ENCODE measurements around the gene MYORG.

The MYORG gene

GRCh38 chr9:34405719-34406118 lies 29.0 kb upstream of the MYORG start:
- Histone ChIP-seq H3K4me1 (ENCODE audit: low read length) (no peaks in the 10 kb centered on the region), H3K4me3 (ENCODE audit: low read length) (no peak overlapping the region), H3K9me3 (ENCODE audit: insufficient read depth, low read length) (no peaks in the 10 kb centered on the region), H2AFZ (ENCODE audit: low read depth, low read length) (no peak overlapping the region), H3K27me3 (ENCODE audit: low read depth, low read length) (no peaks in the 10 kb centered on the region), H3K9ac (ENCODE audit: low read length) (no peak overlapping the region), H3K79me2 (ENCODE audit: low read length) (no peaks in the 10 kb centered on the region), H3K36me3 (replicated peaks; ENCODE audit: low read depth, low read length) (no peaks in the 10 kb centered on the region), H4K20me1 (ENCODE audit: insufficient read depth, low read length) (no peaks in the 10 kb centered on the region), H3K27ac (ENCODE audit: low read length) (no peak overlapping the region), H3K4me2 (ENCODE audit: low read length) (no peak overlapping the region)
- TF ChIP-seq CTCF (IDR thresholded peaks at IDR 0.05; ENCODE audit: low read depth, low read length) (no peak), EZH2phosphoT487 (IDR thresholded peaks at IDR 0.05; ENCODE audit: low read depth) (no peak)

GRCh38 chr9:34403554-34404380 lies 27.1 kb upstream of the MYORG start:
- Histone ChIP-seq H3K4me3 (ENCODE audit: low read length) (no peak overlapping the region), H3K79me2 (ENCODE audit: low read length) (no peaks in the 10 kb centered on the region), H3K9ac (ENCODE audit: low read length) (no peak overlapping the region), H3K36me3 (replicated peaks; ENCODE audit: low read depth, low read length) (no peaks in the 10 kb centered on the region), H4K20me1 (ENCODE audit: insufficient read depth, low read length) (no peaks in the 10 kb centered on the region), H3K9me3 (ENCODE audit: insufficient read depth, low read length) (no peaks in the 10 kb centered on the region), H2AFZ (ENCODE audit: low read depth, low read length) (no peak overlapping the region), H3K4me1 (ENCODE audit: low read length) (no peaks in the 10 kb centered on the region), H3K4me2 (ENCODE audit: low read length) (no peak overlapping the region), H3K27ac (ENCODE audit: low read length) (no peak overlapping the region), H3K27me3 (ENCODE audit: low read depth, low read length) (no peaks in the 10 kb centered on the region)
- TF ChIP-seq CTCF (IDR thresholded peaks at IDR 0.05; ENCODE audit: low read depth, low read length), result peak; percentile 95
- no peak for TF ChIP-seq EZH2phosphoT487 (IDR thresholded peaks at IDR 0.05; ENCODE audit: low read depth)

DNA sequence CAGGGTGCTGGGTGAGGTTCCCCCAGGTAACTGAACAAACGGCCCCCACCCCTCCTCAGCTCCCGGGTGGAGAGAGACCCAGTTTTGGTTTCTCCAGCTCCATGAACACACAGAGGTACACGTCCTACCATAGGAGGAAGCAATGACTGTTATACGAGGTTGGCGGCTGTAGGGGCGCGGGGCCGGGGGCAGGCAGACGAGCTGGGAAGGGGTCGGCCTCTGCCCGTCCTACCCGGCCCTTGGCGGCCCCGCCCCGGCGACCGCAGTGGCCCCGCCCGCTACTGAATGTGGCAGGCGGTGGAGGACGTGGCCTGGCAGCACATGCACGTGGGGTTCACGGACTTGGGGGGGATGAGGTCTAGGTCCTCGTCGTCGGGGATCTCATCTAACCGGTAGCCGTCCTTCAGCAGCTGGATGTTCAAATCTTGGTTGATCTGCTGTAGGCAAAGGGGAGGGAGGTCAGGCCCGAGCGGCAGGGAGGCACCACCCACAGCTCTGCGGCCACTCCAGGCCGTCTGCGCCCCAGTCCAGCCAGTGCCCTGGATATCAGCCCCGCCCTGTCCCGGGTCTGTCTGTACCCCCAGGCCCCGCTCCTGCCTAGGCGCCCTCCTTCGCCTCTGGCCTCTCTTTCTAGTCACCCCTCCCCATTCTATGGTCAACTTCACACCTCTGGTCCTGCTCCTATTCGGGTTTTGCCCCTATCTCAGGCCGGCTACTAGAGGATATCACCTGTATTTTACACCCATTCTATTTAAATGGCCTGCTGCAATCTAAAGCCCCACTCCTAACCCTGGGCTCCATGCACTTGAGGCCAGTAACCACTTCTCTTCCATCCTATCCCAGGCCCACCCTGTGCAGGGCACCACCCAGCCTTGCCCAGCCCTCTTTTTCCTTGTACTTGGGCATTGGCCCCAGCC lies 24.2 kb upstream of the MYORG start:
- Histone ChIP-seq H3K4me2 (ENCODE audit: low read length) (no peak overlapping the region), H3K4me3 (ENCODE audit: low read length) (no peak overlapping the region), H3K27me3 (ENCODE audit: low read depth, low read length) (no peaks in the 10 kb centered on the region), H3K4me1 (ENCODE audit: low read length) (no peaks in the 10 kb centered on the region), H2AFZ (ENCODE audit: low read depth, low read length) (no peak overlapping the region), H3K79me2 (ENCODE audit: low read length) (no peaks in the 10 kb centered on the region), H3K9me3 (ENCODE audit: insufficient read depth, low read length) (no peaks in the 10 kb centered on the region), H3K9ac (ENCODE audit: low read length) (no peak overlapping the region), H4K20me1 (ENCODE audit: insufficient read depth, low read length) (no peaks in the 10 kb centered on the region), H3K36me3 (replicated peaks; ENCODE audit: low read depth, low read length) (no peaks in the 10 kb centered on the region), H3K27ac (ENCODE audit: low read length) (no peak overlapping the region)
- TF ChIP-seq EZH2phosphoT487 (IDR thresholded peaks at IDR 0.05; ENCODE audit: low read depth) (no peak), CTCF (IDR thresholded peaks at IDR 0.05; ENCODE audit: low read depth, low read length) (no peak)

- TF ChIP-seq CTCF (IDR thresholded peaks at IDR 0.05; ENCODE audit: low read depth, low read length) (no peak), EZH2phosphoT487 (IDR thresholded peaks at IDR 0.05; ENCODE audit: low read depth) (no peak)
- no peaks in the 10 kb centered on the region for H3K4me1 ChIP-seq (ENCODE audit: low read length)
- H3K79me2 ChIP-seq (ENCODE audit: low read length), result no peaks in the 10 kb centered on the region
- no peaks in the 10 kb centered on the region for H3K9me3 ChIP-seq (ENCODE audit: insufficient read depth, low read length)
- no peak overlapping the region for H2AFZ ChIP-seq (ENCODE audit: low read depth, low read length)
- H3K27me3 ChIP-seq (ENCODE audit: low read depth, low read length), result no peaks in the 10 kb centered on the region
- H3K4me2 ChIP-seq (ENCODE audit: low read length), result no peak overlapping the region
- no peak overlapping the region for H3K4me3 ChIP-seq (ENCODE audit: low read length)
- no peaks in the 10 kb centered on the region for H4K20me1 ChIP-seq (ENCODE audit: insufficient read depth, low read length)
- no peak overlapping the region for H3K9ac ChIP-seq (ENCODE audit: low read length)
- H3K27ac ChIP-seq (ENCODE audit: low read length), result no peak overlapping the region
- H3K36me3 ChIP-seq (replicated peaks; ENCODE audit: low read depth, low read length), result no peaks in the 10 kb centered on the region
Observed at GRCh38 chr9:34400275-34400674, 23.6 kb upstream of the MYORG start.
